HG03469 (cell line): ENCODE measurements around the gene RPL10.
"Not testable (repeated sequence)": the region's sequence is repeated elsewhere in the genome, so short reads cannot be mapped to it uniquely, and the experiment has no call there.

Experiments
- ATAC-seq: cut with Tn5 transposase; IDR thresholded peaks from one replicate; pipeline ENCODE4 v1.9.1; 2021; ENCODE audit warnings: mild to moderate bottlenecking, moderate library complexity, moderate number of reproducible peaks; ENCODE audit not compliant: unreplicated experiment

The RPL10 gene

GRCh38 chrX:154375156-154375504 lies 23.0 kb upstream of the RPL10 start:
- no peak for ATAC-seq

GRCh38 chrX:154376774-154377173 lies 21.4 kb upstream of the RPL10 start:
- ATAC-seq, result no peak

GRCh38 chrX:154378059-154378798 lies 19.9 kb upstream of the RPL10 start:
- ATAC-seq, result no peak

- peak; percentile 59 for ATAC-seq
Observed at GRCh38 chrX:154378799-154379568, 19.2 kb upstream of the RPL10 start, which contains the start of gene EMD. TSS of gene EMD (plus strand) at chrX:154379295. CDS start at chrX:154379485, 190 bp downstream.

GRCh38 chrX:154379569-154379951 lies 18.6 kb upstream of the RPL10 start:
- no peak for ATAC-seq

GRCh38 chrX:154380153-154380552 lies 18.0 kb upstream of the RPL10 start:
- no peak for ATAC-seq

- no peak for ATAC-seq
Observed at GRCh38 chrX:154380787-154381186, 17.4 kb upstream of the RPL10 start.

- ATAC-seq, result no peak
Observed at GRCh38 chrX:154381271-154381670, 16.9 kb upstream of the RPL10 start.

- no peak for ATAC-seq
Observed at GRCh38 chrX:154382483-154383069, 15.6 kb upstream of the RPL10 start.

- no peak for ATAC-seq
Observed at GRCh38 chrX:154383359-154384283, 14.6 kb upstream of the RPL10 start.

GRCh38 chrX:154384284-154384892 lies 13.8 kb upstream of the RPL10 start:
- ATAC-seq, result no peak

GRCh38 chrX:154388094-154388493 lies 10.1 kb upstream of the RPL10 start:
- not testable (repeated sequence) for ATAC-seq

- ATAC-seq, result not testable (repeated sequence)
Observed at GRCh38 chrX:154388649-154389048, 9.5 kb upstream of the RPL10 start.

- ATAC-seq, result peak; percentile 55
Observed at GRCh38 chrX:154389812-154390747, 8.1 kb upstream of the RPL10 start.

GRCh38 chrX:154396363-154396762 lies 1.8 kb upstream of the RPL10 start:
- ATAC-seq, result not testable (repeated sequence)

- ATAC-seq, result no peak
Observed at GRCh38 chrX:154396973-154397887, 947 bp upstream of the RPL10 start.

GRCh38 chrX:154398668-154399526 lies 720 bp downstream of the RPL10 start:
- no peak for ATAC-seq
